SK-N-SH (cell line): ENCODE measurements around the gene ZRANB3. TPM values are rescaled to one million over a fixed set of nuclear protein-coding genes. Genes with fewer than 3 reads are reported as not detected.

Experiments
- CTCF ChIA-PET: fragments of 300-600, 350-600 bp; formaldehyde crosslinking; extraction: SDS; loops from one replicate; lab custom pipeline; 2021; lab: Yijun Ruan, JAX
- POLR2A ChIA-PET: fragments of 350-600 bp; sonication (Branson Sonifier 250); formaldehyde crosslinking; extraction: SDS; loops from one replicate; lab custom pipeline; 2020; ENCODE audit warnings: antibody characterized with exemption, inconsistent platforms; lab: Yijun Ruan, JAX
- DNase-seq: peaks from one replicate; pipeline ENCODE4 v3.0.0; 2012
- H2AFZ ChIP-seq: fragments of 200-600 bp; sonication (generic); 2 replicates; pipeline ENCODE4 v1.8.1; 2016; ENCODE audit warnings: antibody characterized with exemption, mild to moderate bottlenecking, low read depth
- H3F3A ChIP-seq: fragments of 200-600 bp; sonication (generic); replicated peaks from 2 replicates; pipeline ENCODE3; 2016; ENCODE audit warnings: antibody characterized with exemption, mild to moderate bottlenecking; ENCODE audit not compliant: insufficient read depth
- H3K27ac ChIP-seq, 2 experiments: fragments of 200-500 bp in 1 of 2; fragments of 200-600 bp in 1 of 2; sonication (Bioruptor generic) in 1 of 2; sonication (generic), shearing (Covaris generic) in 1 of 2; 2 replicates each; pipeline versions ENCODE4 v1.5.1 to v1.6.1; 2014 to 2016; ENCODE audit warnings: low read depth in 2 of 2, inconsistent platforms in 1 of 2, low read length in 1 of 2, mild to moderate bottlenecking in 1 of 2, mixed read lengths in 1 of 2
- H3K27me3 ChIP-seq: fragments of 200-600 bp; sonication (generic), shearing (Covaris generic); 2 replicates; pipeline ENCODE4 v1.6.1; 2016; ENCODE audit warnings: mixed run types; ENCODE audit not compliant: insufficient read depth
- H3K36me3 ChIP-seq, 2 experiments: fragments of 200-500 bp in 1 of 2; fragments of 200-600 bp in 1 of 2; sonication (Bioruptor generic) in 1 of 2; sonication (generic) in 1 of 2; replicated peaks in 1 of 2; 2 replicates each; pipeline versions ENCODE3 to v1.5.1; 2014 to 2016; ENCODE audit warnings: low read length in 1 of 2, mild to moderate bottlenecking in 1 of 2; ENCODE audit not compliant: insufficient read depth in 2 of 2, control insufficient read depth in 1 of 2
- H3K4me1 ChIP-seq, 2 experiments: fragments of 200-500 bp in 1 of 2; fragments of 200-600 bp in 1 of 2; sonication (Bioruptor generic) in 1 of 2; sonication (generic), shearing (Covaris generic) in 1 of 2; 2 replicates each; pipeline versions ENCODE4 v1.5.1 to v1.6.1; 2014 to 2016; ENCODE audit warnings: low read depth in 1 of 2, low read length in 1 of 2, mixed run types in 1 of 2; ENCODE audit not compliant: insufficient read depth in 2 of 2, control insufficient read depth in 1 of 2
- H3K4me2 ChIP-seq: fragments of 200-600 bp; sonication (generic), shearing (Covaris generic); 2 replicates; pipeline ENCODE4 v1.6.1; 2017; ENCODE audit warnings: mixed run types
- H3K4me3 ChIP-seq, 2 experiments: fragments of 200-500 bp in 1 of 2; fragments of 200-600 bp in 1 of 2; sonication (Bioruptor generic) in 1 of 2; sonication (generic), shearing (Covaris generic) in 1 of 2; 2 replicates each; pipeline versions ENCODE4 v1.5.1 to v1.8.1; 2014 to 2016; ENCODE audit warnings: low read depth in 2 of 2, inconsistent platforms in 1 of 2, low read length in 1 of 2, mild to moderate bottlenecking in 1 of 2, mixed read lengths in 1 of 2, moderate library complexity in 1 of 2
- H3K79me2 ChIP-seq: fragments of 200-600 bp; sonication (generic); 2 replicates; pipeline ENCODE4 v1.8.1; 2017; ENCODE audit warnings: mild to moderate bottlenecking; ENCODE audit not compliant: insufficient read depth
- H3K9ac ChIP-seq: fragments of 200-600 bp; sonication (generic); 2 replicates; pipeline ENCODE4 v1.6.1; 2017; ENCODE audit warnings: mixed run types
- H3K9me2 ChIP-seq: fragments of 200-600 bp; sonication (generic); 2 replicates; pipeline ENCODE4 v1.6.1; 2017; ENCODE audit warnings: mixed run types
- H3K9me3 ChIP-seq: fragments of 200-600 bp; sonication (generic); 2 replicates; pipeline ENCODE4 v1.6.1; 2017; ENCODE audit warnings: mixed run types, mild to moderate bottlenecking, moderate library complexity
- H4K20me1 ChIP-seq: fragments of 200-600 bp; sonication (generic); 2 replicates; pipeline ENCODE4 v1.6.1; 2017; ENCODE audit warnings: mild to moderate bottlenecking, mixed run types; ENCODE audit not compliant: insufficient read depth
- CHD2 ChIP-seq: fragments of 150-350 bp; IDR thresholded peaks from 2 replicates; pipeline ENCODE4 v1.6.1; 2018; ENCODE audit warnings: low read length; ENCODE audit not compliant: partially characterized antibody
- CTCF ChIP-seq: fragments of 200-600 bp; sonication (generic); IDR thresholded peaks from 2 replicates; pipeline ENCODE4 v1.6.1; 2017; ENCODE audit warnings: antibody characterized with exemption, mild to moderate bottlenecking, moderate library complexity
- ELF1 ChIP-seq: IDR thresholded peaks from 2 replicates; pipeline ENCODE4 v1.4.0; 2012
- EP300 ChIP-seq, 2 experiments: IDR thresholded peaks; 2 replicates each; pipeline versions ENCODE4 v1.4.0 to v1.6.1; 2012; ENCODE audit warnings: borderline replicate concordance in 1 of 2, low read depth in 1 of 2, low read length in 1 of 2
- EZH2phosphoT487 ChIP-seq: fragments of 200-600 bp; sonication (generic); IDR thresholded peaks from 2 replicates; pipeline ENCODE4 v1.6.1; 2017; ENCODE audit warnings: low read depth, mixed run types, mild to moderate bottlenecking, antibody characterized with exemption, moderate library complexity, borderline replicate concordance
- FOXJ3 ChIP-seq: sonication (generic); formaldehyde crosslinking; IDR thresholded peaks from 2 replicates; pipeline ENCODE4 v1.5.1; 2020; ENCODE audit warnings: mild to moderate bottlenecking, missing genetic modification reagents
- IRF3 ChIP-seq: fragments of 150-350 bp; IDR thresholded peaks from 2 replicates; pipeline ENCODE4 v1.6.1; 2016; ENCODE audit warnings: mild to moderate bottlenecking, low read depth, low read length
- PBX3 ChIP-seq: IDR thresholded peaks from 2 replicates; pipeline ENCODE4; 2012
- POLR2AphosphoS5 ChIP-seq: IDR thresholded peaks from 2 replicates; pipeline ENCODE4 v1.6.1; 2012; ENCODE audit warnings: low read depth, low read length
- RAD21 ChIP-seq: IDR thresholded peaks from 2 replicates; pipeline ENCODE4 v1.6.1; 2012; ENCODE audit warnings: mild to moderate bottlenecking, low read length
- REST ChIP-seq: IDR thresholded peaks from 2 replicates; pipeline ENCODE4 v1.6.1; 2012; ENCODE audit warnings: mild to moderate bottlenecking, low read depth, low read length, moderate library complexity
- SIN3A ChIP-seq: IDR thresholded peaks from 2 replicates; pipeline ENCODE4 v1.6.1; 2012; ENCODE audit warnings: low read depth, mild to moderate bottlenecking, low read length, moderate library complexity, borderline replicate concordance
- SMC3 ChIP-seq: IDR thresholded peaks from 2 replicates; pipeline ENCODE4 v1.6.1; 2012; ENCODE audit warnings: low read depth, low read length, improper control_type of control experiment
- TAF1 ChIP-seq: IDR thresholded peaks from 2 replicates; pipeline ENCODE4 v1.6.1; 2012; ENCODE audit warnings: low read depth, mild to moderate bottlenecking, low read length, moderate library complexity, borderline replicate concordance
- USF1 ChIP-seq: IDR thresholded peaks from 2 replicates; pipeline ENCODE4 v1.4.0; 2012; ENCODE audit warnings: low read depth, borderline replicate concordance
- USF2 ChIP-seq: fragments of 150-350 bp; IDR thresholded peaks from 2 replicates; pipeline ENCODE4 v1.6.1; 2017; ENCODE audit warnings: antibody characterized with exemption, low read length, low read depth, borderline replicate concordance
- YY1 ChIP-seq: IDR thresholded peaks from 2 replicates; pipeline ENCODE4 v1.4.0; 2012; ENCODE audit warnings: low read depth, mild to moderate bottlenecking
- ZBTB33 ChIP-seq: IDR thresholded peaks from 2 replicates; pipeline ENCODE4 v1.4.0; 2012; ENCODE audit warnings: low read depth, borderline replicate concordance
- WGBS: methylation state at CpG from one replicate; pipeline ENCODE4 v1.1.6; 2017; ENCODE audit warnings: low lambda C conversion rate; 5-methylcytosine and 5-hydroxymethylcytosine counted together
- polyA plus RNA-seq, 3 experiments: library from polyadenylated mRNA; depleted of rRNA; stranded (reverse); fragments of >200 nt; gene quantifications; 2 replicates each; pipeline ENCODE4 v1.2.3, GENCODE V29; 2012

Gene ZRANB3
- polyA plus RNA-seq, 1 of the 3 experiments (the other 2 are of a cell fraction) = 4.1 TPM

GRCh38 chr2:135318808-135319207 lies 212.2 kb downstream of the ZRANB3 start:
- Histone ChIP-seq H3K9ac (no peak overlapping the region), H3K27me3 (no peaks in the 10 kb centered on the region), H4K20me1 (no peaks in the 10 kb centered on the region), H3K9me2 (no peaks in the 10 kb centered on the region), H3K9me3 (no peaks in the 10 kb centered on the region), H3K4me2 (no peak overlapping the region), H3K27ac (no peak overlapping the region), H3K36me3 (no peaks in the 10 kb centered on the region), H3F3A (no peaks in the 10 kb centered on the region), H3K4me1 (no peaks in the 10 kb centered on the region; a peak in 1 of 4 replicates), H3K79me2 (no peaks in the 10 kb centered on the region), H2AFZ (no peak overlapping the region)
- 91% methylated on average over 2 of the region's 2 CpGs for WGBS
- DNase-seq = no peak
- POLR2A ChIA-PET = no interaction called here
- TF ChIP-seq ZBTB33 (no peak), EP300 (IDR thresholded peaks at IDR 0.05; ENCODE audit: borderline replicate concordance in 1 of 2, low read depth in 1 of 2, low read length in 1 of 2) (no peak), IRF3 (no peak), CTCF (no peak), PBX3 (no peak), YY1 (no peak), EZH2phosphoT487 (no peak), ELF1 (no peak), SIN3A (no peak), REST (no peak), RAD21 (no peak), SMC3 (no peak), CHD2 (no peak), USF2 (no peak), FOXJ3 (CRISPR knock-in tag) (no peak), TAF1 (no peak), POLR2AphosphoS5 (no peak), USF1 (no peak)
- TF ChIP-seq, all 33 proteins: peak for 0
- H3K4me3 ChIP-seq = no peak overlapping the region
- CTCF ChIA-PET = no interaction called here
